Right ventricle myocardium superior (tissue), 1 donor: Measurements from ENCODE around the gene HNRNPA1L2. TPM values are rescaled to one million over a fixed set of nuclear protein-coding genes. Genes with fewer than 3 reads are reported as not detected.
"Not testable (repeated sequence)": the region's sequence is repeated elsewhere in the genome, so short reads cannot be mapped to it uniquely, and the experiment has no call there.

Experiments used
- ATAC-seq: fragments of 200-7000 bp; cut with Tn5 transposase; one replicate; pipeline ENCODE4 v1.9.1; 2020; ENCODE audit warnings: mild to moderate bottlenecking; ENCODE audit not compliant: poor library complexity
- DNase-seq: peaks from one replicate; pipeline ENCODE4 v3.0.0-alpha.2; 2020
- intact Hi-C: fragments of 100-400 bp; cut with DNase I; formaldehyde crosslinking; loops from one replicate; pipeline ENCODE4 v1.11.2; 2022
- total RNA-seq: library from RNA; stranded (reverse); fragmentation: NEBNext Ultra II Directional; extraction: Animal tissue kit (Norgen Biotek cat#: 25700); gene quantifications from one replicate; pipeline ENCODE4 v1.2.1, GENCODE V29; 2021
- donor health status: DM: no; HTN: yes; CAD: no; lungs with severe emphysema.

HNRNPA1L2 gene
- total RNA-seq, 1 donor from 2014 or later: 1.5 TPM

DNA sequence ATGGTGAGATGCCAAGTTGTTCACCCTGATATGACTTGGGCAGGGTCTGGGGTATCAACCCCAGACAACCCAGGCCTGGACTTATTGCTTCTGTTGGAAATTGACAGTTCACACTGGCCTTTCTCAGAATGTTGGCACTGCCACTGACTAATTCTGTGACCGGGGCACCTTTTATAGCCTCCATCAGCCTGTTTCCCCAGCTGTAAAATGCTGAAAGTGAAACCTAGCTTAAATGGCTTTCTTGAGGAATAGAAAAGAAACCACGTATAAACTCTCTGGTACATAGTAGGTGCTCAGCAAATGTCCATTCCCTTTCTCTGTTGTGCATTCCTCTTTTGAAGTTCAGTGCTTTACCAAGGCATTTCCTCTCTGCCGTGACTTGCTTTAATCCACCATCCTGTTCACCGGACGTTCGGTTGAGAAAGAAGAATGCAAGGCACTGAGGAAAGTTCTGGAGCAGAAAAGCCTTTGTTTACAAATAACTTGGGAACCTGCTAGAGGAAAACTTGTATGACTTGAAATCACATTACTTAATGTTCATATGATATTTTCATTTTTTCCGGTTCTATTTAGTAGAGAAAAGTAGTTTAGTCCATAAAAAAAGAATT lies 11.0 kb upstream of the HNRNPA1L2 start:
- ATAC-seq, DNase-seq, intact Hi-C loops: not testable (repeated sequence)

DNA sequence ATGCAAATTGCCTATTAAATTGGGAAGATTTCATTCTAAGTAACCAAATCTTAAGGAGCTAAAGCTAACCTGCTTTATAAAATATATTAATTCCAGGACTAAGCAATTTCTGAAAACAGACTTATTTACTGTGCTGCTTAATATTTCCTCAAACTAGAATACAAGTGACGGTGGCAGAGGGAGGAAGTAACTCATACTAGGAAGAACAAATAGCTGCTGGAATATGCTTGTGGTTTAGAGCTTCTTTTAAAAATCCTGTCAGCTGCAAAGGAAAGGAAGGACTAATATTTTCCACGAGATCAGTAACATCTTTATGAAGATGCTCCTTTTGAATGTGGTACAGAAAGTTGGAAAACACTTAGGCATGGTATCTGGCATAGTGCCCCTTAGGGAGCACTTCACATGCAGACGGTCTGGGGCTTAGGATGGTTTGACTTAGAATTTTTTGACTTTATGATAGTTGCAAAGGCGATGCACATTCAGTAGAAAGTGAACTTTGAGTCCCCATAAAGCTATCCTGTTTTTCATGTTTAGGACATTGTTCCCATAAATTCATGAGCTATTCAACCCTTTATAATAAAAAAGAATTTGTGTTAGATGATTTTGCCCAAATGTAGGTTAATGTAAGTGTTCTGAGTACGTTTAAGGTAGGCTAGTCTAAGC lies 3.4 kb upstream of the HNRNPA1L2 start:
- intact Hi-C loops: no loop called here
- DNase-seq (no peak), ATAC-seq (no peak)

DNA sequence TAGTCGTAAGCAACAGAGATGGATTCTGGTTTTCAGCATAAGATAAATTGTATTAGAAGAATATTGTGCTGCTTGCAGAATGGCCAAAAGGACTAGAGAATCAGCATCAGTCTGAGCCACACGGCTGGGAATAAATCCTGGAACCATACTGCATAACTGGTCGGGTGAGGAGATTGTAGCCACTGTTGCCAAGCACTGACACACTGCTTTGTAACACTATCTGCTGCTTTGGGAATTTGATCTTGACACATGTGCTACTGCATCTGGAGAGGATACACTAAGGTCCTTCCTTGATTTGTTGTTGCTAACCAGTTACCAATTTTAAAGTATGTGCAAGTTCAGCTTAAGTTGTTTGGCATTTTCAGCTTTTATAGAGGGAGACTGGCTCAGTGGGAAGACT lies 1.9 kb downstream of the HNRNPA1L2 start:
- no peak for ATAC-seq
- no peak for DNase-seq
- intact Hi-C loops: no loop called here

DNA sequence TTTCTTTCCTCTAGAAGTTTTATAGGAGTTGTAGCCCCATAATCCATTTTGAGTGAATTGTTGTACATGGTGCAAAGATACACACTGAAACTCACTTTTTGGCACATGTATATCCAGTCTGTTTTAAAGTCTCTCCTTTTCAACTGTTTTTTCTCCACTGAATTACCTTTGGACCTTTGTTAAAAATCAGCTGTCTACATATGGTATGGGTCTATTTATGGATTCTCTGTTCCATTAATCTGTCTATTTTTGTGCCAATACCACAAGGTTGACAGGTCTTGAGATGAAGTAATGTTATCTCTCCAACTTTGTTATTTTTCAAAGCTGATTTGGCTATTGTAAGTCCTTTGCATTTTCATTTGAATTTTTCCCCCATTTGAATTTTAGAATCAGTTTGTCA lies 4.7 kb downstream of the HNRNPA1L2 start:
- intact Hi-C loops: no loop called here
- no peak for ATAC-seq
- DNase-seq: no peak

DNA sequence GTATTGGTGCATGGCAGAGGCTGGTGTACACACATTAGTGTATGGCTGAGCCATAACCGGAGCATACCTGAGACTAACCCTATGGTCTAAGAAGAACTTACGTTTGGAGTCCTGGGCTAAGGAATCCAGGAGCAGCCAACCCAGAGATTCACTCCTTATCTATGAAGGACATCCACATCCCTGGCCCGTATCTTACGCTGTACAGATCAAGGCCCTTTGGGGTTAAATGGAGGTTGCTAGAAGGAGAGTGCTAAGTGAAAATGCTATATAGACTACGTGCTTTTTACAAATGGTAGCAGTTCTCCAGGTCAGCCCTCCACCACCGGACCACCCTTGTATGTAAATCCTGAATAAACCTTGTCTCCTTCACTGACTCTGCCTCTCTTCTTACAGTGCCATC lies 8.5 kb downstream of the HNRNPA1L2 start:
- no peak for ATAC-seq
- intact Hi-C loops: no loop called here

DNA sequence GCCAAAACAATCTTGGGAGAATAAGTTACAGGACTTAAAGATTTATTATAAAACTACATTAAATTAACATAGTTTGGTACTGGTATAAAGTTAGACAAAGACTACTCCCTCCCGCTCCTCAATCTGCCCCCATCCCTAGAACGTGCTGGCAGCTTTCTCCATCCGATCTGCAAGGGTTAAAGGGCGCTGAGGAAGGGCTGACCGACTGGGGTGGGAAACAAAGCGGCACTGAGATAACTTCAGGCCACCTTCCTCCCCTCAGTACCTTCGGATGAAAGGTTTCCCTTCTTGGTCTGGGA lies 9.6 kb downstream of the HNRNPA1L2 start:
- intact Hi-C loops: no loop called here
- ATAC-seq: peak; percentile 48
- DNase-seq: no peak

More for the DNA sequence above, 8.5 kb downstream of the HNRNPA1L2 start:
- no peak for DNase-seq

DNA sequence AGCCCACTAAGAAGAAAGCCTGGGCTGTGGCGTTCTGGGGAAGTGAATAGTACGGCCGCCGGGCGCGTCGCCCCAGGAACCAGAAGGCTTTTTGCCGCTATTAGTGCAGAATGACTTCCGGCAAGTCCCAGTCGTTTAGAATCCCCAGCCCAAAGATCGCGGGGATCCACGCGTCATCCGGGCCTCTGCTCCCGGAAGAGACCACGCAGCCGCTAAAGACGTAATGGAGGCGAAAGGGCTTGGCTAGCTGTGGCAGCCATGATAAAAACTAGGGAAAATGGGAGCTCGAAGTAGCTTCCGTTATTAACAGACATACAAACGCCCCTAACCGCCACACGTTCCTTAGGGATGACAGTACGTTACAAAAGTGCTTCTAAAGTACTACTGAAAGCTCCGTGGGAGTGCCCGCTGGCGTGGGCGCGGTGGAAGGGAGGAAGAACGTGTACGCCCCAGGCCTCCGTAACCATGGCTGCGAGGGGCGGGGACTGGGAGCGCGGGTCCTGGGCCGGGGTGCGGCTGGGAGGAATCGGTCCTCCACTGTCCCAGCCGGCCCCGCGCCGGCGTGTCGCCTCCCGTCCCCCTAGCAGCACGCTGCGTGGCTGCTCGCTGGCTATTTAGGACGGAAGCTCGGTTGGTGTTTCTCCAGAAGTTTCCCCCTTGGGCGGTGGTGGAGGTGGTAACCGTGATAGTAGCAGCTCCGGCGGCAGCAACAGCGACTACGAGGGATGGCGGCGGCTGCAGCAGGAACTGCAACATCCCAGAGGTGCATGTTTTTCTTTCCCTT lies 10.2 kb downstream of the HNRNPA1L2 start, which contains the start of gene SUGT1:
TSS of gene SUGT1 (plus strand) at position 641 of the 784 bp plus-strand sequence. CDS start at position 726, 85 bp downstream.
- ATAC-seq (peak; percentile 99), DNase-seq (peak; percentile 99)
- intact Hi-C loops: no loop called here

DNA sequence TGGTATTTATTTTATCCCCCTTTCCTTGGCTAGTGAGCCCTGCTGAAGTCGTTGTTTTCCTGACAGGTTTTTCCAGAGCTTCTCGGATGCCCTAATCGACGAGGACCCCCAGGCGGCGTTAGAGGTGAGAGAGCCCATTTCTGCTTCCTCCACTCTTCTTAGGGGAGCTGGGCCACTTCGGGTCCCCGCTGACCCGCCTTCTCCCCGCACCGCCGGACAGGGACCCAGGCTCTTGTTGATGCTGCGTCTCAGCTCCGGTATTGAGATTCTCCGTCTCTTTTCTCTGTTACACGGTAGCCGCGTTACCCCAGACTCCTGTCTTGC lies 10.7 kb downstream of the HNRNPA1L2 start:
- peak; percentile 25 for ATAC-seq
- intact Hi-C loops: no loop called here
- no peak for DNase-seq

DNA sequence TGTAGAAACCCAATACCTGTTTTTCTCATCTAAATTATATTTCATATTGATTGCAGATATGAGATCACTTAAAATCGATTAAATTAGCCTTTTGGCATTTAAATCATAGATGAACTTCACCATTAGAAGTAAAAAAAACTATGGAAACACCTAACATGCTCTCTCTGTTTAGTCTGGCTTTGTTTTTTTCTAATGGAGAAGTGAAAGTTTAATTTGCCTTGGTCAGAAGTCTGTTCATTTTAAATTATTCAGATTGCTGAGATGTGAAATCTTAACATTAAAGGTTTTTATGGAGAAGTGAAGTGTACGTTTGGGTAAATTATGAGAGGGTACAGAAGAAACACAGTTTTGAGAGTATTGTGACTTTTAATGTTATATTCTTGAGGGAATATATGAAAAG lies 17.1 kb downstream of the HNRNPA1L2 start:
- intact Hi-C loops: no loop called here
- ATAC-seq (no peak), DNase-seq (no peak)

DNA sequence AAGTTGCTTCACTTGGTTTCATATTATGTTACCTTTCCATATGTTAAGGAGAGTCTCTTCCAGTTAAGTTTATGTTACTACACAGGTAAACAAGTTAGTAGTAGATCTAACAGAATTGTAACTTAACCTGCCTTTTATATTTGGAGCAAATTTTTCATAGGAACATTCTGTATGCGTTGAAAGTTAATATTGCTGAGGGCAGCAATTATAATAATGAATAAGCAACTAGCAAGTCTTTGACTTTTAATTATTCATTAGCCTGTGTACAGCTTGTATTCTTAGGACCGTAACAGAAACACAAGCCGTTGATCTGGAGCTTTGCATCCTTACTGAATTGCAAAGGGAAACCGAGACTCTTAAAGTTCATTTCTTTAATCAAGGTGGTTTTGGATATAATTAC lies 22.0 kb downstream of the HNRNPA1L2 start:
- intact Hi-C loops: no loop called here
- no peak for ATAC-seq

DNA sequence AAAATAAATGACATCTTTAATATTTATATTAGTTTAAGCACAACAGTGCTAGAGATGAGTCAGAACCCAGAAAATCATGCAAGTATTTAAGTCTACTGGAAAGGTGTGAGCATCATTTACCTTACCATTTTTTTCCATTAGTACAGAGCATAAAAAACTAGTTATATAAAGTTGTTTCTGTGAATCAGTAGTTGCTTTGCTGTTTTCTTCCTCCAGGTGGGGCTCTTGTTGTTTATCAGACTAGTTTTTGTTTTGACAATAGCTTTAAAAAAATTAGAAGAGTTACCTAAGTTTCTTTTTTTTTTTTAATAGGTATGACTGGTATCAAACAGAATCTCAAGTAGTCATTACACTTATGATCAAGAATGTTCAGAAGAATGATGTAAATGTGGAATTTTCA lies 23.1 kb downstream of the HNRNPA1L2 start:
- intact Hi-C loops: no loop called here
- DNase-seq (no peak), ATAC-seq (no peak)

More for the DNA sequence above, 22.0 kb downstream of the HNRNPA1L2 start:
- no peak for DNase-seq

DNA sequence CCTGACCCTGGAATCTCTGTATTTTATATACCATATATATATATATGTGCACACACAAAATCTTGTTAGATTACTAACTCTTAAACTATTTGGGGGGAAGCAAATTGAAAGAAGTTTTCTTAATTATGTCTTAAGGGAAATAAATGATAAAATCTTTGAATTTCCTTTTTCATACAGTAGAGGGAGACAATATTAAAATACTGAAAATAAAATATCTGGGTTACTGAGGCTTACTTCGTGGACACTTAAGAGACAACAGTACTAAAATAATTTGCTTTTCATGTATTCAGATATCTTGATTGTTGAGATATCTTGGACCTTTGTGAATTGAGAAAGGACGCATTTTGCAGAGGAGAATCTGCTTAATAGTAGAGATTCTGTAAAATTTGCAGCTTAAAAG lies 27.4 kb downstream of the HNRNPA1L2 start:
- ATAC-seq (no peak), DNase-seq (no peak)
- intact Hi-C loops: no loop called here

DNA sequence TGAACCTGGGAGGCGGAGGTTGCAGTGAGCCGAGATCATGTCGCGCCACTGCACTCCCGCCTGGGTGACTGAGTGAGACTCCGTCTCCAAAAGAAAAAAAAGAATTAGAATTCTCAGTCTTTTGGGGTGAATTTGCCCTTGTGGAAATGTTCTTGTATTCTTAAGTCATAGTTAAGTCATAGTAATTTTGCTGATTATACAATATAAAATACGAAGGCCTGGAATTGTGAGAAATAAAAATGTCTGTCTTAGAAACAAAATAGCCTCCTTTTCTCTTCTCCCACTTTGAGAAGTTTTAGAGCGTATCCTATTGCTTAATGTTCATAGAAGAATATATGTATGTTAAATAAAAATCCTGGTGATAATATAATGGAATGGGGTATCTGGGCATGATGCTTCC lies 28.5 kb downstream of the HNRNPA1L2 start:
- DNase-seq: no peak
- no peak for ATAC-seq
- intact Hi-C loops: no loop called here

DNA sequence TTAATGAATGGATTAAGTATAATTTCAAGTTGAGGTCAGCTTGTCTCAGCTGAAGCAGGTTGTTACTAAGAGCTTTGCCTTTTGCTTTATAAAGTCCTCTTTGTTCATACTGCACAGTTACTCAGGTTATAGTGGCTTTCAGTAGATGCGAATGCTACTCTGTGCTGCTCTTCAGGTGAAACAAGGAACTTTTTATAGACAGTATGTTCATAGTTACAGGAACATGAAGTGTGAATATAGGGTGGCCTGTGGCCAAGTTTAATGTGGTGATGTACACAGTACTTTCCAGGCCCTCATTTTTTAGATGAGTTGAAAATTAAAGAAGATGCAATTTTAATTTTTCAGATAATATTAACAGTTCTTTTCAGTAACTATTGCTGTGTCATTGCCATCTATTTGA lies 31.2 kb downstream of the HNRNPA1L2 start:
- intact Hi-C loops: no loop called here
- no peak for ATAC-seq
- DNase-seq: no peak

DNA sequence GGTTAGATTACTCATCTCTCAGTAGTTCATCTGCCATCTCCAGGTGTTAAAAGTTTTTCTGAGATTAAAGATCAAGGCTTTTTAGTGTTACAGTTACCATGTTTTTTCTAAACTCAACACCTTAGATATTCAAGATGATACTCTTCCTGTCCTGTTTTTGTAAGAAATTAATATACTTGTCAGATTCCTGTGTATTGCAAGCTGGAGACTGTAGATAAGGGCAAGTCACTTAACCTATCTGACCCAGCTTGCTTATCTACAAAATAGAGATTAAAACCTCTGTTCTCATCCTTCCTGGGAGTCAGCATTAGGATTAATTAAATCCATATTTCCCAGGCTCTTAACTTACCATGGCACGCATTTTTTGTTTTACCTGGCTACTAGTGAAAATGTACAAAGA lies 35.6 kb downstream of the HNRNPA1L2 start:
- ATAC-seq (no peak), DNase-seq (no peak)
- intact Hi-C loops: no loop called here

DNA sequence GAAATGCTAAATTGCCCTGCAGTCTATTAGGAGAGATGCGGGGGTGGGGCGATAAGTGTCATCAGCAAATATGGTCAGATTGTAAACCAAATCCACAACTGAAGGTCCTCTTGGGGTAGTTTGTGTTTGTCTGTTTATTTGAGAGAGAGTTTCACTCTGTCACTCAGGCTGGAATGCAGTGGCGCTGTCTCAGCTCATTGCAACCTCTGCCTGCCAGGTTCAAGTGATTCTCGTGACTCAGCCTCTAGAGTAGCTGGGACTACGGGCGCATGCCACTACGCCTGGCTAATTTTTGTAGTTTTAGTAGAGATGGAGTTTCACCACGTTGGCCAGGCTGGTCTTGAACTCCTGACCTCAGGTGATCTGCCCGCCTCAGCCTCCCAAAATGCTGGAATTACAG lies 43.6 kb downstream of the HNRNPA1L2 start:
- intact Hi-C loops, ATAC-seq, DNase-seq: not testable (repeated sequence)

DNA sequence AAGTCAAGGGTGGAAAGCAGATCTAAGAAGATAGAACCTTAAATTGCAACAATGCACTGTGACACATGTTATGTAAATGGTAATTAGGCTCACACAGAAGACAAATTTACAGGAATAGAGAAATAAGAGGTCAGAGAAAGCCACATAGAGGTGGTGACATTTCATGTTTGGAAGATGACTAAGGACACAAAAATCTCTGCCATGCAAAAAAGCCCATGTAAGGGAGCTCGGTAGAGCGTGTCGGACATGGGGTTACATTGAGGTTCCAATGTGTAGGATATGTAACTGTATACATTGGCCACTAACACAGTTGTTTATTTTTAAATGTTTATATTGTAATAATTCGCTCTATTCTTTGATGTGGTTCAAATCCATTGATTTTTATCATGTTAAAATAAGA lies 44.1 kb downstream of the HNRNPA1L2 start:
- DNase-seq (no peak), ATAC-seq (no peak)
- intact Hi-C loops: no loop called here
